Thyroid gland (tissue), 4 donors: ENCODE data around the gene HAND2.
A peak's percentile ranks its signal among the peaks of the same experiment; 100 is the strongest.

ENCODE experiments used
- CTCF ChIP-seq, 6 experiments: fragments of 200-600 bp in 3 of 6; fragments of 450-650 bp in 3 of 6; sonication (generic) in 3 of 6; IDR thresholded peaks; one replicate each; pipeline ENCODE4 v1.5.1; 2016 to 2019; ENCODE audit warnings: antibody characterized with exemption in 6 of 6, mild to moderate bottlenecking in 2 of 6, inconsistent platforms in 1 of 6, moderate library complexity in 1 of 6
- POLR2A ChIP-seq, 2 donors: fragments of 450-650 bp; IDR thresholded peaks; one replicate each; pipeline ENCODE4 v1.6.1; 2017; ENCODE audit warnings: antibody characterized with exemption in 2 of 2, mild to moderate bottlenecking in 2 of 2, moderate library complexity in 1 of 2

DNA sequence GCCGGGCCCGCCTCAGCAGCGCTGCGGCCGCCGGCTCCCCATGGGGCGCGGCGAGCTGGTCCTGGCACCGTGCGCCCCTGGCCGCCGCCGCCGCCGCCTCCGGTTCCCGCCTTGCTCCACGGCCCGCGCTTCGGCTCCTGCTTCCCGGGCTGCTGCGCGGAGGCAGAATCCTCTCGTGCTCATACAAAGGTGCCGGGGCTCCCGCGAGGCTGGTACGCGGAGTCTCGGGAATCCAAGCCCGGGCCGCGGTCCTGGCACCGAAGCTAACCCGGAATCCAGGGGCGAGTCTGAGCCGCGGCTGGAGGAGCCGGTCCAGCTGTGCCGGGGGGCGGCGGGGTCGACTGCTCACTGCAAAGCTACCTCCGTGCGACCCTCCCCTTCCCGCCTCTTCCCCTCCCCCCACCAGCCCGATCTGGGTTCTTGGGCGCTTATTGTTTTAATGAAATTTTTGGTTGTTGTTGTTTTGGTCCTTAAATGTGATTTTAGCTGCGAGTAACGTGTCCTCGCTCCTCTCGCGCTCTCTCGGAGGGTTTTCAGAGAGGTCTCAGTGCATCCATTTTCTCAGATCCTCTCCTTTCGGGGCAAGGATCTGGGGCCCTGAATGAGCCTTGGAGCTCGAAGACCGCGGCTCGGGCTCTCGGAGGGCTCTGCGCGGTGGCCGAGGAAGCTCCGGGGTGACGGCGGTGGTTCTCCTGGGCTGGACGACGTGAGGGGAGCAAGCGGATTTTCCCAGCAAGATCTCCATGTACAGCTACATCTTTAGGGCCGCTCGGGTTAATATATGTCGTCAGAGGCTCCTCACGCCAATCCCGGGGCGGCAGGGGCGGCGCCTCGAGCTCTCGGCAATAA, at the start of gene HAND2:
- TF ChIP-seq CTCF (IDR thresholded peaks at IDR 0.05) (no peak), POLR2A (IDR thresholded peaks at IDR 0.05) (peak in 1 of 2 donors; percentile 40)
